Measurements from ENCODE around the gene ADAM12.

ADAM12 gene

DNA sequence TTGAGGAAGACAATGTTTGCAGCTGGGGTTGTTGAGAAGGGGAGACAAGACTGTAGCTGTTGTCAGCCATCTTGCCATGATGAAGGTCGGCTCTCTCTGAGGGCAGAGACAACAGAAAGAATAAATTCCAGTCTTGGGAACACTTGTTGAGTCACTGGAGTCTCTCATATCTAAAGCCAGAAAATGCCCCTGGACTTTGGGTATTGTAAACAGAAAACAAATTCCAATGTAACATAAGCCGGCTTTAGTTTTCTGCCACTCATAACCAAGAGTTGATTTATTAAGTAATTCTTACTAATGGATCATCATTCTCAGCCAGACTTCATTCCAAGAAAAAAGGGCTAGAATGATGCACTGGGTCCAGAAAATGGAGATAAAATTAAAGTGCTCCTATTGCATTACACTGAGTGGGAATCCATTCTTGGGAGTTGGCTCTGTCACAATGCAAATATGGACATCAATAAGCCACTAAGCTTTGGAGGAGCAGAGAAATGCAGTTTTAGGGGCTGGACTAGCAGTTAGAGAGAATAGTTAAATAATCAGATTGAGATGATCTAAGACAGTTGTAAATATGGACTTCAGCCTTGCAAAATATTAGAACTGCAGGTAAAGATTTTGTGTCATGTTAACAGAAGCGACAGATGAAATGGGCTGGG, 78.9 kb downstream of the ADAM12 start:
- DNase-seq: no peak

DNA sequence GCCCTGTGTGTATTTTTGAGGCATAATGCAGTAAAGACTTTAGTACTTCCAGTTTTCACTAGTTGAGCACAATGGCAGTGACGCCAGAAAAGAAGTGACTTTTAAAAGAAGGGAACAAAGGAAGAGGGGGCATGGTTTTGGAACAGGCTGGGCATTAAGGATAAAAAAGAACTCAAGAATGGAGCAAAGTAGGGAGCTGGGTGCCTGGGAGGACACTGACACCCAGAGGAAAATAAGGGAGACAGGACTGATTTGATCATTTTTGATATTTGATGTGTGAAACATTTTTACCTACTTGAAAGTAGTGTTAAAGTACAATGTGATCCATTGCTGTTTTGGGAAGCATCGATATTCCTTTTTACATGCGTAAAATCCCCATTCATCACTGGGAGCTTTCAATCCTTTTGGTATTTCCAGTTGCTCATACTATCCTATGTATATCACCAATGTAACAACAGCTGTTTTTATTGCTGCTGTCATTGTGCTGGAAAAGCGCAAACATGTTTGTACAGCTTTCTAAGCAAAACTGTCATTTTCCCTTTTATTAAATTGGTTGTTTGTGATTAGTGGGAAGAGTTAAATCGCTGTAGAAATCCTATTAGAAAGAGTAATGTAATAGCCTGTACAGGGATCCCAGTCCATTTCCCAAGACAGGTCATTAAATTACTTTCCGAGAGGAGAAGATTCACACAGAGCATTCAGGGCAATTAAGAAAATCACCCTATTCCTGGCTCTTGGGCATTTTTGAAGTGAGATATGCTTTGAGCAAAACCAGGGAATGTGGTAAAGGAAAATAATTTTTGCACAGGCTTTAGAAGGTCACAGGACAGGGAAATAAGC, 85.2 kb downstream of the ADAM12 start:
- DNase-seq: no peak

DNA sequence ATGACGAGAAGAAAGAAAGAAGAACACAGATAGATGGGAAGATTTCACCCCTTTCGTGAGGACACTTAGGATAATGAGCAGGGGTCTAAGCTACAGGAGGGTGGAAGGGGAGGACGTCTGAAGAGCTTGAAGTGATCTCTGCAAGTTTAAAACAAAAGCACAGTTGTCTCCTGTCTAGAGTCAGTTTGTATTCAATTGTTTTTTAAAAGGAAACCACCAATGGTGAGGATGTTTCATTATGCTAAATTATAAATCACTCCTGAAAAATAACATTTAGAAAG, 85.9 kb downstream of the ADAM12 start:
- DNase-seq: no peak

DNA sequence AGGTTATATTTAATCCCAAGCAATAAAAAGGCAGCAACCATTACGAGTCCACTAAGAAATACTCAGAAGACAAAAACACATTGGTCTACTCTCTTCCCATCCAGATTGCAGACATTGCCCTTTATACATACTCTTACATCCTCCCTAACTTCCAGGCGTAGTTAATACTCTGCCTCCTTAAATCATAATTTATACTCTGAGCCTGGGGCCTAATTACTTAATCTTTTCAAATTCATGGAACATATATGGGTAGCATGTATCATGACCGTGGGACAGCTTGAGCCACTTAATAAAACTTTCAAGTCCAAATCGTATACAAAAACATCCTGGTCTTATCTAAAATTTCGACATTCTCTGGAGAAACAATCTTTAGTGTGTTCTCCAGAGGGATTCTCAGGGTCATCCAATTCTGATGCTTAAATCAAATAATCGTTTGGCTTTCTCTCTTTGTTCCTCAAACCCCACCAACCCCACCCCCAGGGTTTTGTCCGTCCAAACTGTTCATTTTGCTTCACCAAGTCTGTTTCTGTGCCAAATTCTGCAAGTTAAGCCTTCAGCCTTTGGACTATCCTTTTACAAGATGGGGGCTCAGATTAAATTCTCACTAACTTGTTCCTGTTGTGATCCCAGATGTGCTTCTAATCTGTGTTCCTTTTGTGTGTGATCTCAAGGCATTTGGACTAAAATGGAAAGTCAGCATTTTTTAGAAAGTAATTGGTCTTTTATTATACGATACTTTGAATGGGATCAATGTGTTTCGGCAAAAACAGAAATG, 86.4 kb downstream of the ADAM12 start:
- DNase-seq: no peak

DNA sequence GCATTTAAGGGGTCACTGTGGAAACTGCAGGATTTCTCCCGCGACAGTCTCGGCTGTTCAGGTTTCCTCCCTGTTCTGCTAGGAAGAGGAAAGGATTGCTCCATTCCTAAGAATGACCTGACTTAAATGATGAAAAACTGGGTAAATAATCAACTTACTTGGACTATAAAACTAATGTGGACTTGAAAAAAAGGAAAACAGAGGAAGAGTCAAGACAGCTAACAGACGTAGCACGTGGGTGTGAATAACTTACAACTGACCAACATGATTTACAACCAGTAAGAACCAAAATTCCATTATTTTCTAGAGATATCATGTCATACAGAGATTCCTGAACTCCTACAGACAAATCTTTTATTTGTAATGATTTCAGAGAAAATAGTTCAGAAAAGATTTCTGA, 93.8 kb downstream of the ADAM12 start:
- no peak for DNase-seq

DNA sequence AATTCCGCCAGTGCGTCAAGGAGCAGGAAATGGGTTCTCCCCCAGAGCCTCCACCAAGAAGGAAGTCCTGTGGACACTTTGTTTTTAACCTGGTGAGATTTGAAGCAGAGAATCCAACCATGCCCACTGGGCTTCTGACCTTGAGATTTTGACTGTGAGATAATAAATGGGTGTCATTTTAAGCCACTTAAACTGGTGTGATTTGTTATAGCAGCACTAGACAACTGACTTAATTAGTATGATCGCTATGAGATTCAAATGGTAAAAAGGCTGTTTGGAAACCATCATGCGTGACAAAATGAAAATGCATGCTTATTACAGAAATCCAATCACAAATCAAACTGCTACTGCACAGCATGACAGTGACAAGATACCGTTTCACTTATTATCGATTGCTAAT, 98.0 kb downstream of the ADAM12 start:
- no peak for DNase-seq

DNA sequence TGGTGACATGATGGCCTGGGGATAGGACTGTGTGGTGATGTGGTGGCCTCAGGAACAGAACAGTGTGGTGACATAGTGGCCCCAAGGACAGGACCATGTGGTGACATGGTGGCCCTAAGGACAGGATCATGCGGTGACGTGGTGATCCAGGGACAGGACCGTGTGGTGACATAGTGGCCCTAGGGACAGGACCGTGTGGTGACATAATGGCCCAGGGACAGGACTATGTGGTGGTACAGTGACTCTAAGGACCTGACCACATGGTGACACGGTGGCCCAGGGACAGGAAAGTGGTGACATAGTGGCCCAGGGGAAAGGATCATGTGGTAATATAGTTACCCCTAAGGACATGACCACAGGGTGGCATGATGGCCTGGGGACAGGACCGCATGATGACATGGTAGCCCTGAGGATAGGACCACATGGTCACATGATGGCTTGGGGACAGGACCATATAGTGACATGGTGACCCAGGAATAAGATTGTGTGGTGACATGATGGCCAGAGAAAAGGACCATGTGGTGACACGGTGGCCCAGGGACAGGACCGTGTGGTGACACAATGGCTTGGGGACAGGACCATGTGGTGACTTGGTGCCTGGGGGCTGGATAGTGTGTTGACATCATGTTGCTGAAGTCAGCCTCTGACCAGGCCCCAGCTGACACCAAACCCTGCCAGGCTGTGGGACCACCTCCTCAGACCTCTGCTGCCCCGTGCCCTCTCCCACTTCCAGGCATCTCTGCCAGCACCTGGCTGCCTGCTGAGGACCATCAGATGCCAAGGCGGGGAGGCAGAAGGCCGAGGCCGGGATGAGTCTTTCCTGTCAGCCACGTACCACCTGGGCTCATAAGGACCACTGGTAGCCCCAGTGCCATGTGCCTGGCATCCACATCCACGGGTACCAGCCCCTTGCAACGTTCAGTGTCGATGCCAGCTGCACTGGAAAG, 99.5 kb downstream of the ADAM12 start:
- DNase-seq: no peak

DNA sequence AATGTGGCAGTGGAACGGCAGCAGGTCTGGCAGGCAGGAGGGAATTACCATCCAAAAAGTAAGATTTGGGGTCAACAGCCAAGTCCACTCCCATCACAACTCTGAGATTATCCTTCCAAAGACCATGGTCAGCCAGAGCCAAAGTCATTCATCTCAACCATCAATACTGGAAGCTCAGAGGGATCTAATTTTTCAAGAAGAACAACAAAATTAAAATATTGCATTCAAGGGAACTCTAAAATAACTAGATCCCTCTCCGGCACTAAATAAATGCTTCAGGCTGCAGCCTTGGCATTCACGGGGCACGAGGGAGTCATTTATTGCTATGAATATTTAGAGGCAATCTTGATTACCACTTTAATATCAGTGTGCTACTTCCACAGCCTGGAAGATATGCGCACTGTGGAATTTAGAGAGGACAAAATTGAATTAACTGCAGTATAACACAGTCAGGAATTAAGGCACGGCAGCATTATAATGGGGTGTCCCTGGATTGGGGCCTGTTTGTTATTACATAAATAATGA, 102.0 kb downstream of the ADAM12 start:
- DNase-seq: no peak

DNA sequence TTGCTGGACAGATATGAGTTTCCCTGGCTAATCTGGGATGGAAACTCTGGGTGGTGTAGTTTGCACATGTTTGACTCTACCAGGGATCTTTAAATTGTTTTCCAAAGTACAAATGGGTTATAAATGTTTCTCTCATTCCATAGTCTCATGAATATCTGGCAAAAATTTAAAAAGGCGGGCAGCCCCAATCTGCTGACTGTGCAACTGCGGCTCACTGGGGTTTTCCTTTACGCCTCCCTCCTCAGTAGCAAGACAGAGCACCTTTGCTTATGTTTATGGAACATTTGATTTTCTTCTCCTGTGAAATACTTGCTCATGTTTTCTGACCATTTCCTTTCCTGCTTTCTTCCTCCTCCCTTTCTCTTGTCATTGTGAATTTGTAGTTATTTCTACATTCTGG, 105.0 kb downstream of the ADAM12 start:
- DNase-seq: no peak

DNA sequence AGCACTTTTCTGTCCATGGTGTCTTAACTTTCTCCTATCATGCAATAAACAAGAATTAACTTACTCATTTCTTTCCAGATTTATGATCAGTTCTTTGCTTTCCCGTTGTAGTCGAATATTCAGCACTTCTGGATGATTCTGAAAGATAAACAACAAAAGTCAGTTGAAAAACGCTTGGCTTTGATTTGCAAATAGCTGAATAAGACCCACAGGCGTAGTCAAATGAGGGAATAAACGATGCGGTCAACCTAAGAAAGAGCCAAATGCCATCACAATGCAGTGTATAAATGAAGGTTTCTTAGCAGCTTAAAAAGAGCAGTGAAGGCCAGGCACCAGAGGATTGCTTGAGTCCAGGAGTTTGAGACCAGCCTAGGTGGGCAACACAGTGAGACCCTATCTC, 109.4 kb downstream of the ADAM12 start:
- no peak for DNase-seq

DNA sequence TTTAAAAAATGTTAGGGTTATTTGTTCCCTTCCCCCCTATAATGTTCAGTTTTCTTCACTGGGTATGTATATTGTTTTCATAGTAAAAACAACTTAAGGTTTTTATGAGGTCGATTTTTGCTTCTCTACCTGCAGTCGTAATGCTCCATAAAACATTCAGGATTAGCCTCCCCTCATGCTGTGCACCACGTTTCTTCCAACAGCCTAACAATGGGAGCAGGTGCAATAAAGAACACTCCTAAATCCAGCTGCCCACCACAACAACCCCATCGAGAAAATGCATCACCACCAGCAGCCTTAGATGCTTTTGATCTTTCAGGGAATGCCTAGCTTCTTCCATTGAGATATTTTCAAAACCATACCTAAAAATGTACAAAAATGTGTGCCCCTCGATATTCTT, 111.1 kb downstream of the ADAM12 start:
- no peak for DNase-seq

DNA sequence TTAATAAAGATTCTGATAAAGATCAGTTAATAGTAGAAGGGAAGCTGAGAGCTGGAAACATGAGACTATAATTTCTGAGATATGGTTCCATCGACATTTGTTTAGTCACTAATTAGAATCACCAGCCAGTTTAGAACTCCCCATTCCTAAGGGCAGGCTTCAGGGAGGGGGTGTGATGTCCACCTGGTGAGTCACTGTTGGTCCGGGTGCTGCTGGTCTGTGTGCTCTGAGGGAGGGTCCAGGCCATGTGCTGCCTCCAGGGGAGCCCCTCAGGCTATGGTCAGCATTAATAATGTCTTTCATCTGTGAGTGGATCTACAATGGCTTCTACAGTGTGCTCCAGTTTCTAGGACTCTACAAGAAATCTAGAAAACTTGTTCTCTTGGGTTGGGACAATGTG, 115.8 kb downstream of the ADAM12 start:
- DNase-seq: no peak

DNA sequence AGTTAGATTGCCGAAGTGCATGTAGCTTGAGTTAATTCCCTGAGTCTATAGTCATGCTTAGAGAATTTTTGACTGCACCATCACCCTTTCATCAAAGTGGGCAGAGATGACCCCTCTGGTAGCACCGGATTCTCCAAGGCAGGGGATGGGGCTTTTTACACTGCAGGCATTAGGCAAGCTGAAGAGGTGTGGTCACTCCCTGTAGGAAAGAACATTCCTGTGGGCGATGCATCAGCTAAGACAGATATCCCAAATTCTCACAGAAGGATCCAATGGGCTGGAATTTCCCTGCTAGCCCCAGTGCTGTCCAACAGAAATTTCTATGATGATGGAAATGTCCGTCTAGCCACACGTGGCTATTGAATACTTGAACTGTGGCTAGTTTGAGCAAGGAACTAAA, 118.2 kb downstream of the ADAM12 start:
- DNase-seq: no peak

DNA sequence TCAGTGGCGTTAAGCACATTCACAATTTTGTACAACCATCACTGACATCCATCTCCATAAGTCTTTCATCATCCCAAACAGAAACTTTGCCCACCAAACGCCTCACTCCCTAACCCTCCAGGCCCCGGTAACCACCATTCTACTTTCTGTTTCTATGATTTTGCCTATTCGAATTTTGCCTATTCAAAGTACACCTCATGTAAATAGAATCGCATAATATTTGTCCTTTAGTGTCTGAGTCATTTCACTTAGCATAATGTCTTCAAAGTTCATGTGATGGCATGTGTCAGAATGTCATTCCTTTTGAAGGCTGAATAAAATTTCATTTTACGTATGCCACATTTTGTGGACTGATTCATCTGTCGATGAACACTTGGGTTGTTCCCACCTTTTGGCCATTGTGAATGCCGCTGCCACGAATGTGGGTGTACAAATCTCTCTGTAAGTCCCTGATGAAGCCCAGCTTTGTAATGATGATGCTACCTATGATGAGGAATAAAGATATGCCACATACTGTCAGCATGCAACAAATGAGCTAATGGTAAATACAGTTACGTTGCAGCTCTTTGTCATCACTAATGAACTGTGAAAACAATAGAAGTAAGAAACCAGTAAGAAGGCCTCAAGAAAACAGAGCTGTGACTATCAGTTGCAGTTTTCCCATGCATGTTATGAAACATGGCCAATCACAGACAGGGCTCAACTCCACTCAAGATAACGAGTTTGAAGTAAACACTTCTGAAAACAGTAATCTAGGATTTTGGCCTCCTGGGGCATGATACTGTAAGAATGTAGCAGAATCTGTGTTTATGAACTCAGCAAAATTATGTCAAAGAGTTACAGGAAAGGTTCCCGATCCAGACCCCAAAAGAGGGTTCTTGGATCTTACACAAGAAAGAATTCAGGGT, 120.0 kb downstream of the ADAM12 start:
- DNase-seq: no peak

DNA sequence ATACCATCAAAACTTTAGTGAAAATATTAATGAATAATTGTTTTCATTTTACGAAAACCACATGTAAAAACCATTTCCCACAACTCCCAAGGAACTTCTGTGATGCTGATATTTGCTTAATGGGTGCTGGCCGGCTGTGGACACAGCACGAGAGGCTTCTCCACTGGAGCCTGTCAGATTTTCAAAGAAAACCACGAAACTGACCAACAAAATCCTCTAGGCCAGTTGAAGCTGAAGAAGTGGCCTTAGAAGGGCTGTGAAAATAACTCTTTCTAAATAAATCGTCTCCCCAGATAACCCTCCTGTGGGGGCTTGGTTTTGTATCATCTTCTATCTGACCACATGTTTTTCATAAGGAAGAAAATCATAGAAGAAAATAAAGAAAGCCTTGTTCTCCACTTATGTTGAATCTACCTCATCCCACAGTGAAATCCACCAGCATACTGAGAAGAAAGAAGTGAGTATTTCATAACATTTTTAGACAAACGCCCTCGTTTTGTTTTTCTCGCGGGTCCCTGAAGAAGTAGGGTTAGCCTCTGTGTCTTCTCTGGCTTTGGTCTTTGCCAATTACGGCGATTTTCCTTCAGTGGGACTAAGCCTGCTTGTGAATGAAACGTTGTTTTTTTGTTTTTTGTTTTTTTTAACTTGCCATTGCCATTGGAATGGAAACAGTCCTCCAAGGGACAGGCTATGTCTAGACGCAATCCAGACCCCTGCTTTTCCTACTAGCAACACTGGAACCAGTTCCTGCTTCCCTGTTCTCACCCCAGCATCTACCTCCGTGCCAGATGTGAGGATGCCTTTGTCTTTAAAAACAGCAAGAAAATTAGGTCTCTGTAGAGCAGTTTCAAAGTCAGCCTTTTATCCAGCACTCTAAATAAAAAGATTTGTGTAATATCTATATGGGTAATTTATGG, 123.9 kb downstream of the ADAM12 start:
- DNase-seq: no peak

DNA sequence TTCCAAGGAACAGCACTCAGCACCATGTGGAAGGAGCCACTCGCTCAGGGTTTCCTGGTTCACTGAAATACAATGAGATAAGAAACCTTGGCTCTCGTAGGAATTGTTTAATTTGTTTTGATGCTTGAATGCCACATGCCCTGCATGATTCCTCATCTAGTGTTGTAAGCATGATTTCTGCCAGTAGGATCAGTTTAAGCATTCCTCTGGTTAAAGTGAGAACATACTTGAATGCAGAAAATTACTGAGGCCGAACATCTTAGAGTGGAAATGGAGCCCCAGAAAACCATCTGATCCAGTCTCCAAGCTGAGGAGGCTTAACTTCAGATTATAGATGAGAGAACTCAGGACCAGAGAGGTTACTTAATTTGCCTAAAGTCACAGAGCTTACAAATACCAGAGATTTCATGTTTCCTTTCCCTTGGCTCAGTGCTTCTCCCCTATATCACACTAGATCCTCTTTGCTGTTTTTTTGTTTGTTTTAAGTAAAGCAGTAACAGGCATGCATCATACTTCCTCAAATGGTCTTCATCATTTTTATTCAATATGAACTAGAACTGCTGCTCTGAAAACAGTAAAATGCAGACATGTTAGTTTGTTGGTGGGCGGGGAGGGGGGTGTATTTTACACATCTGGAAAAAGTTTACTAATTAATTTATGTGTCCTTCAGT, 125.1 kb downstream of the ADAM12 start:
- DNase-seq: no peak

DNA sequence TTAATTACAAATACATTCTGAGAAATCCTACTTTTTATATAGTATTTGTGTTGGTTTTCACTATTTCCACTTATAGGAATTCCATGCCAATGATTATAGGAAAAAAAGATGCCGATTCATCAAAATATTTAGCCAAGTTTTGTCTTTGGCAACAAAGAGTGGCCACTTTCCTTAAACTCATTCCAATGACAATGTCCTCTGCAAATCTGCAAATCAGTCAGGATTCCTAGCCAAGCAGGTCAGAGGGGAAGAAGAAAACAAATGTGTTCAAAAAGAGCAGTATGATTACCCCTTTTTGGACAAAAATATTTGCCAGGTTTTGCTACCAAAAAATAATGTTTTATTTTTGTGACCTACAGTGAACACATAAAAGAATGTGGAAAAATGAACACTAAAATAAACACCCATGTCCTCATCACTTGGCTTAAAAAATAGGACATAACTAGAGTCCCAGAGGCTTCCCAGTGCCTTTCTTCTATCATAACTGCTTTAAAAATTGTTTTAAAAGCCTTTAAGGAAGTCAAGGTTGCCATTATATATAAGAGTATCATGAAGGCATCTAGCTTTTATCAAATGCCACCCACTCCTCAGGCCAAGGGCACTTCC, 125.9 kb downstream of the ADAM12 start:
- no peak for DNase-seq

DNA sequence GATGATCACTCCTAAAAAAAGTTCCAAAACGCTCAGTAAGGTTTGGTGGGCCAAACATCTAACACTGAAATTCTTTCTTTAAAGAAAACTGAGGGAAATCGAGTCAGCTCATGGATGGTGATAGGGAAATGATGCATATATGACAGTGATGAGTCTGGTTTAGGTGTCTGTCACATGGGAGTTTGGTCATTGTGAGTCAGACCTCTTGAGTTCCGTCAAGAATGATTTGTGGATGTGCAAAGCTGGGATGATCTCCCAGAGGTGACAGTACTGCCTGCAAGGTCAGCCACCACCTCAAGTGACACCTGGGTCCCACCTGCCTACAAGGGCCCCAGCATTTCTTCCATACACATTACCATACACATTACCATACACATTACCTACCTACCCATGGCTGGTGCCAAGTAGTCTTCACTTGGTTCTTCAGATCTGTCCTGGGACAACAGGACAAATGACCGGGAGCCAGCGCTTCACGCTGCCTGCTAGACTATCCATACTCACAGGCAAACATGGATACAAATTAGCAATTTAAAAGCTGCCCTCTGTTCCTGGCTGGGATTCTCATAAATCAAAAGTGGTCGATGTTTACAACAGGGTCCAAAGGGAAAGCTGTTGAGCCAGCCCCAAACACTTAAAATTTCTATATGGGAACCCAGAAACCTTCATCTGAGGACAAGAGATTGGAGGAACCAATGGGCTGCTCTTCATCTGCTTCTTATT, 128.4 kb downstream of the ADAM12 start:
- no peak for DNase-seq

DNA sequence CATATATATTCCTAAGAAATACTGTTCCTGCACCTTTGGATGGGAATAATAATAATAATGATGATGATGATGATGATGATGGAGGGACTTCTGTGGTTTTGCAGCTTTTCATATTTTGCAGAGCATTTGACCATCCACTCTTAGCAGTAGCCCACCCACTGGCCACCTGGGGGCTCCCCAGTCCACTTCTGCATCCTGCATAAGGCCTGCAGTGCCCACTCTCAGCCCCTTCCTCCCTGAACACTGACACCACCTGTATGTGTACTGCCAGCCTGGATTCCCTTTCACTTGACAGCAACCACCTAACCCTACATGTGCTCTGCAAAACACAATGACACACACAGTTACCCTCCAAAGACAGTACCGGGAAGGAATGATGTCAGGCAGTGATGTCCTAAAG, 131.4 kb downstream of the ADAM12 start:
- no peak for DNase-seq
